CD4-positive, alpha-beta T cell treated with Interleukin-17A for 1 hour (primary cell): Measurements from ENCODE around the gene FAM24A.
"Not testable (repeated sequence)": the region's sequence is repeated elsewhere in the genome, so short reads cannot be mapped to it uniquely, and the experiment has no call there.

Source experiments
- DNase-seq: peaks from one replicate; pipeline ENCODE4 v3.0.0-alpha.2; 2020

Gene FAM24A, protein sequence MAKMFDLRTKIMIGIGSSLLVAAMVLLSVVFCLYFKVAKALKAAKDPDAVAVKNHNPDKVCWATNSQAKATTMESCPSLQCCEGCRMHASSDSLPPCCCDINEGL

DNA sequence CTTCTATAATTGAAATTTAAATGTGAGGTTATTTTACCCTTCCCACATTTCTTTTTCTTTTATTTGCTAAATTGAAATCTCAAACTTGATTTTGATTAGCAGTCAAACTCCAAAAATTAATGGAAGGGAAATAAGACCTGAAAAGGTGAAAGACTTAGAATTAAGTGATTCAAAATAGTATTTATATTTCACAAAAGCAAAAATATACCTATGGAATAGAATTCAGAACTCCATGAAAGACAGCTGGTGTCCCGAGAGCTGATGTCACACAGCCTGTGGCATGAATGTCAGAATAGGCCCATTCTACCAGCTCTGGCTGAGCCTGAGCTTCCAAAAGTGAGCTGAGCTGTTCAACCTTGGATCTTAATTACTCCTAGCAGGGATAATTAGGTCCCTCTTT lies at the start of gene FAM24A:
Gene FAM24A (plus strand): TSS at position 301 of the 400 bp plus-strand sequence. CDS start 1,025 bp downstream, outside the sequence.
- no peak for DNase-seq

DNA sequence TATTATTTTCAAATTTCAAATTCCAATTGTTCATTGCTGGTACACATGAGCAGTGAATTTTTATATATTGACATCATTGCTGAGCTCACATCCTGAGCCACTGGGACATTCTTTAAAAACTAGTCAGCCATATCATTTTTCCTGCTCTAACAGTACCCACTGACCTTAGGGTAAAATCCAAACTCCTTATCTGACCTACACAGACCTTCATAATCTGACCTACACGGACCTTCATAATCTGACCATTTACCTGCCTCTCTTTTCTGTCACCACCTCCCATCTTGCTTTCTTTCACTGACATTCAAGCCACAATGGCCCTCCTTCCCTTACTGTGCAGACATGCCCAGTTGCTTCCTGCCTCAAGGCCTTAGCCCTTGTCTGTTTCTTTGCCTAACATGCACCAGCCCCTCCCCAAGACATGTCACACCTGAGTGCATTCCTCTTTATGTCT lies 48.7 kb upstream of the FAM24A start:
- no peak for DNase-seq

DNA sequence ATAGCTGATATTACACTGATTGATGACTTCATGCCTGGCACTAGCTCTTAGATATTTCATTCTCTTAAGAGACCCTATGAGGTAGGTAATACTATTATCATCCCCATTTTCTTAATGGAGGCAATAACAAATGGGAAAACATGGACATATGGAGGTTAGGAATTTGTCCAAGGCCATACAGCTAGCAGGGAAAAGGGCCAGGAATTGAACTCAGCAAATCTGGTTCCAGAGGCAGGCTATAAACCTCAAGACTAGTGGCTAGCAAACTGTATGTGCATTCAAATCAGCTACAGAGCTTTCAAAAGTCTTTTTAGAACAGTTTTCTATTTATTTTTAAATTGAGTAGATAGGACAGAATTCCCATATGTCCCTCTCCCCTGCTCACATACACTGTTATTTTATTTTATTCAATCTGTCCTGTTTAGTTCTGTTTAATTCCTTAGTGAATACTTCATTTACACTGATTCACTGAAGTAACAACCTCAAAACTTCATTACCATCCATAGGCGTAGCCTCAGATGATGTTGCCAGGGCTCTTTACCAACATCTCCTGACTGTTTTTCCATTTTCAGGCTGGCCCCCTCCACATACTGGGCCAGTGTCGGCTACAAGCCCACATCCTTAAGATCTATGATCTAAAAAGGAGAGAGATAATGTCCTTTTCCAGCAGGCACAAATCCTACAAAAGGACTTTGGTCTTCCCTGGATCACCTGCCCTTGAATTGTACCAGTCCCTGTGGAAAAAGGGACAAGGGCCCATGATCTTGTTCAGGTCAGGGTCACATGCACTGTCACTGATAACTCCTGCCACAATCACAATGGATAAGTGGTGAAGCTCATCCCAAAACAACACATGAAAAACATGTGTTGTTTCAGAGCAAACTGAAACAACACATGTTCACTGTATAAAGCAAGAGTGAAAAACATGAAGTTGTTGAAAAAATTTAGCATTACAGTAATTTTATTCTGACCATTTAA lies 46.9 kb upstream of the FAM24A start:
- no peak for DNase-seq

DNA sequence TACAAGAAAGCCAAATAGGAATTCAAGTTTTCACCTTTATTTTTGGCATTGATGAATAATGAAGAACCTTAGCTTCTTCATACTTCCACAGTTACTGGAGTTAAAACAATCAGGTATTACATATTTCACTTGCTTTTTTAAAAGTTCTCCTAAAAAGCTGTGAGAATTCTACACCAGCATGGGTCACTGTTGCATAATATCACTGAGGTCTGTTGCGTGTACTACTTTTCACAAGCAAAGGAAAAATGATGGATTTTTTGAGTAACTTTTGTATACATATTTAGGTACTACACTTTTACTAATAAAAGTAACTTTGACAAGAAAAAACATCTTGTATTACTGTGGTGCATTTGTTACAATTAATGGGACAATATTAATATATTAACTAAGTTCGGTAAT lies 46.2 kb upstream of the FAM24A start:
- DNase-seq: no peak

DNA sequence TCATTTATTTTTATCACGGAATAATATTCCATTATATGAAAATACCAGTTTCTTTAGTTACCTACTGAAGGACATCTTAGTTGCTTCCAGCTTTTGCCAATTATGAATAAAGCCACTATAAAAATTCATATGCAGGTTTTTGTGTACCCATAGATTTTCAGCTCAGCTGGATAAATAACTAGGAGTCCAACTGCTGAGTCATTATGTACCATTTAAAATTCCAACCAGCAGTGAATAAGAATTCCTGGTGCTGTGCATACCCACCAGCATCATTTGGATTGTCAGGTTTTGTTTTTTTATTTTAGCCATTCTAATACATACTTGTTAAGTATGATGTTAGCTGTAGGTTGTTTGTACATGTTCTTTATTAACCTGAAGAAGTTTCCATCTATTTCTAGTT lies 45.5 kb upstream of the FAM24A start:
- DNase-seq: no peak

DNA sequence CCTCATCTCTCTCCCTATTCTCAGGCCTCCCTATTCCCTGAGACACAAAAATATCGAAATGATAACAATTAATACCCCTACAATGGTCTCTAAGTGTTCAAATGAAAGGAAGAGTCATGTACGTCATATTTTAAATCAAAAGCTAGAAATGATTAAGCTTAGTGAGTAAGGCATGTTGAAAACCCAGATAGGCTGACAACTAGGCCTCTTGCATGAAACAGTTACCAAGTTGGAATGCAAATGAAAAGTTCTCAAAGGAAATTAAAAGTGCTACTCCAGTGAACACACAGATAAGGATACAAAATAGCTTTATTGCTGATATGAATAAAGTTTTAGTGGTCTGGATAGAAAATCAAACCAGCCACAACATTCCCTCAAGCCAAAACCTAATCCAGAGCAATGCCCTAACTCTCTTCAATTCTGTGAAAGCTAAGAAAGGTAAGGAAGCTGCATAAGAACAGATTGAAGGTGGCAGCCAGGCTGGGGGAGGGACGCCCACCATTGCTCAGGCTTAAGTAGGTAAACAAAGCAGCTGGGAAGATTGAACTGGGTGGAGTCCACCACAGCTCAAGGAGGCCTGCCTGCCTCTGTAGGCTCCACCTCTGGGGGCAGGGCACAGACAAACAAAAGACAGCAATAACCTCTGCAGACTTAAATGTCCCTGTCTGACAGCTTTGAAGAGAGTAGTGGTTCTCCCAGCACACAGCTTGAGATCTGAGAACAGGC lies 43.5 kb upstream of the FAM24A start:
- DNase-seq: not testable (repeated sequence)

DNA sequence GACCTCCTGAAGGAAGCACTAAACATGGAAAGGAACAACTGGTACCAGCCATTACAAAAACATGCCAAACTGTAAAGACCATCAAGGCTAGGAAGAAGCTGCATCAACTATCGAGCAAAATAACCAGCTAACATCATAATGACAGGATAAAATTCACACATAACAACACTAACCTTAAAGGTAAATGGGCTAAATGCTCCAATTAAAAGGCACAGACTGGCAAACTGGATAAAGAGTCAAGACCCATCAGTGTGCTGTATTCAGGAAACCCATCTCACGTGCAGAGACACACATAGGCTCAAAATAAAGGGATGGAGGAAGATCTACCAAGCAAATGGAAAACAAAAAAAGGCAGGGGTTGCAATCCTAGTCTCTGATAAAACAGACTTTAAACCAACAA lies 41.6 kb upstream of the FAM24A start:
- DNase-seq: not testable (repeated sequence)

DNA sequence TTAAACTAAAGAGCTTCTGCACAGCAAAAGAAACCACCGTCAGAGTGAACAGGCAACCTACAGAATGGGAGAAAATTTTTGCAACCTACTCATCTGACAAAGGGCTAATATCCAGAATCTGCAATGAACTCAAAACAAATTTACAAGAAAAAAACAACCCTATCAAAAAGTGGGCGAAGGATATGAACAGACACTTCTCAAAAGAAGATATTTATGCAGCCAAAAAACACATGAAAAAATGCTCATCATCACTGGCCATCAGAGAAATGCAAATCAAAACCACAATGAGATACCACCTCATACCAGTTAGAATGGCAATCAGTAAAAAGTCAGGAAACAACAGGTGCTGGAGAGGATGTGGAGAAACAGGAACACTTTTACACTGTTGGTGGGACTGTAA lies 38.5 kb upstream of the FAM24A start:
- not testable (repeated sequence) for DNase-seq

DNA sequence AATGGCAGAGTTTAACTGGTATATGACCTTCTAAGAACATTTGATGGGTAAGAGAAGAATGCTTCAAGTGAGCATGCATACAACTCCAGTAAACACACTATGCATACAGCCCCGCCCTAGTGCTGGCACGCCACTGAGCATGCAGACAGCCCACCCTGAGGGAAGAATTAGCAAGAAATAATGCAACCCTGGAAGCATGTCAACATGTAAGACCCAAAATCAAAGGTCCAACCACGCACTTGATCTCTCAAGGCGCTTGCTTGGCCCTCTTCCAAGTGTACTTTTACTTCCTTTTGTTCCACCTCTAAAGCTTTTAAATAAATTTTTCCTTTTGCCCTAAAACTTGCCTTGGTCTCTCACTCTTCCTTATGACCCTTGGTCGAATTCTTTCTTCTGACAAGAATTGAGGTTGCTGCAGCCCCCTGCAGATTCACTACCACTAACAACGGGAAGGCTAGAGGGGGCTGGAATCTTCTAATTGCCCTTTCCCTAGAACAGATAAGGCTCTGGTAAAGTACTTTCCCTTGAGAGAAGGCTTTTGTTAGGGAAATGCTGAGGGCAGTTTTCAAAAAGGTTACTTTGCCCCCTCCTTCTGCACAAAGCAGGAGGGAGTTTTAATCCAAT lies 34.5 kb upstream of the FAM24A start:
- DNase-seq: no peak

DNA sequence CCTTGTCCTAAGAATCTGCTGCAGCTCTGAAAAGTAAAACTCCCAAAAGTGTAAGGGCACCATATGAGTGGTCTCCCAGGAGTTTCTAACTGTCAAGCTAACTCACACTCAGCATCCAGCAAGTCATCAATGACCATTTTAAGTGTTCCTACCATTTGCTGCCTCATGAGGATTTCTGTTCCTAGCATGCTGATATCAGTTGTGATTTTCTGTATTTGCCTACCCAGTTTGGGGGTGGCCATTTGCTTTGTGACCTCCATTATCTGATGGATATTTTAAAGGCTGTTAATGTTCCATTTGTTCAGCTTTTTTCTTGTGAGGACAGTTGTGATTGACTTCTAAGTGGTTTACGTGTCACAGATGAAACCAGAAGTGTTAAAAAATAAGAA lies 33.9 kb upstream of the FAM24A start:
- no peak for DNase-seq

DNA sequence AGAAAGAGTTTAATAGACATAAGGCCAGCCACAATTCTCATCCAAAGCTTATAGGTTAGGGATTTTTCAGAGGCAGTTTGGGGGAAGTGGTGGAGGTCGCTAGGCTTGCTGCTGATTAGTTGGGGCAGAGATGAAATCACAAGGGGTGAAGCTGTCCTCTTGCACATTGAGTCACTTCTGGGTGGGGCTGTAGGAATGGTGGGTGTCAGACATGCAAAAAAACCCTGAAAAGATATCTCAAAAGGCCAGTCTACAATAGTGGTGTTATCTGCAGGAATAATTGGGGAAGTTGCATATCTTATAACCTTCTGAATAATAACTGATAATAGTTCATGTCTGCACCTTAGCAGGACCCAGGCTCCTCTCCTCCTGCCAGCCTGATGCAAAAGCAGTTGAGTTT lies 33.1 kb upstream of the FAM24A start:
- no peak for DNase-seq

DNA sequence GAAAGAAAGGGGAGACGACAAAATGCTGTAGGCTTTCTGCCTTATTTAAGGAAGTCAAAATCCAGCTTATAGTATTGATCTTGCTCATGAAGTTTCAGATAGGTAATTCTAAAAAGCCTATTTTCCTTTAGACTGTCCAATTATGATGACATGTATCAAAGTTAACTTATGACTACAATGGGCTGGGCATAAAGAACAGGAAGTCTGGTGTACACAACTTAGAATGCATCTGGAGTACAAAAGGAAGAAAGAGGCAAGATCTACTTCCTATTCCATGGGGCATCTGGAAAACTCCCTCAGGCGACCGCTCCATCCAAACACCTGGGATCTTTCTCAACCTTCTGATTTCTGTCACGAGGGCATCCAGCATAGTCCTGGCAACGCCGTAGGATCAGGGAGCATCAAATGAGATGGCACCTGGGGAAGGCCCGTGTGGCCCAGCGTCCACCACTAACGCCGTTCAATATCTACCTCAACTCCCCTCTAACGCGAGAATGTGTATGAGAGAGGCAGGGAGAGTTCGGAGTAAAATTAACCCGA lies 31.5 kb upstream of the FAM24A start:
- DNase-seq: peak; percentile 31

DNA sequence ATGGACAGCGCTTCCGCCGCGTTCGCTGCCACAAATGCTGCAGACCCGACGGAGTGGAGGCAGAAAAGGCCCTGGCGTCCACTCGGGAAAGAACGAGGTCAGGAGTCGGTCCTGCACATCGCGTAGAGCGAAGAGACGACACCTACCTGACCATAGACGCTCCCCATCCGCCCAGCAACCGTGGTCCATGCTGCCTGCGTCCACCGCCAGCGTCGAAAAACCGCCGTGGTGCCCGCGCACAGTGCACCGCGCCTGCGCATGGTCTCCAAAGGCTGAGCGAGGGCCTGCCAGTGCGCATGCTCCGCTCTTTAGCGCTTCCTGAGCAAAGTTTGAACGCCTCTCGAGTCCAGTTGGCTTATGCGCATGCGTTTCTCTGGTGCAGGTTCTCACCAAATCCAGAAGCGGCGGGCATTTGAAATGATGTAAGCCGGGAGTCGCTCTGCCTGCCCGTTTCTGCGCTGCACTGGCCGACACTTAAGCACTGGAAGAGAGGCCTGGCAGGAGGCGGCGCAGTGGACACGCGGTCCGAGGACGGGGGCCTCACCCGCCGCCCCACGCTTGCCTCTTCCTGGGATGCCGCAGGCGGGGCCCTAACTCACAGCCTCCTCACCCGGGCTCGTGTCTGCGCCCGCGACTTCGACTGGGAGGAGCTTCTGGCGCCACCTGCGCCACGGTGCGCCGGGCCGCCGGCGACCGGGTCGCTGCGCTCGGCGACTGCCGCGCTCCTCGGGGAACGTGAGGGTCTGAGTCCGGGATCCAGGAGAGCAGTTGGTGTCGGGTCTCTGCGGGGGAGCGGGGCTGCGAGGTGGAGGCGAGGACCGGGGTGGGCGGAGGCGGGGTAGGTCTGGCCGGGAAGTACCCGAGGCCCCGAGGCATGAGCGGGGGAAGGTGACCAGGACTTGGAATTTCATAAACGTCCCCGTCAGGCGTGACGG lies 30.8 kb upstream of the FAM24A start, which contains the start of gene FAM24B:
Gene FAM24B (minus strand): TSS at position 243 of the 935 bp plus-strand sequence. CDS start 29,066 bp downstream, outside the sequence.
- DNase-seq: peak; percentile 97

DNA sequence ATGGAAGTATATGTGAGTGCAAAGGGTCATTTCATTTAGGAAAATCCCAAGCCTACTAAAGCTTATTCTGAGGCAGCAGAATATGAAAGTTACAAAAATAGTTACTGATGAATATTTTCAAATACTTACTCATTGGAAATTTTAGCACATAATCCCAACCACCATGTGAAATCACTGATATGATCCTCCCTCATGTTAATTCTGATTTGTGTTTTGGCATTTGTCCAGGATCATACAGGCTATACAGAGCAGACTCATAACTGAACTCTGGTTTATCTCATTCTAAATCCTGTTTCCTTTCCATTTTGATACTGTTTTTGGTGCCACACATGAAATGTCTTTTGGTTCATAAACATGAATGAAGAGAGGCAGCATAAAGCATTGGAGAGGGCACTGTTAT lies 27.6 kb upstream of the FAM24A start:
- DNase-seq: no peak

DNA sequence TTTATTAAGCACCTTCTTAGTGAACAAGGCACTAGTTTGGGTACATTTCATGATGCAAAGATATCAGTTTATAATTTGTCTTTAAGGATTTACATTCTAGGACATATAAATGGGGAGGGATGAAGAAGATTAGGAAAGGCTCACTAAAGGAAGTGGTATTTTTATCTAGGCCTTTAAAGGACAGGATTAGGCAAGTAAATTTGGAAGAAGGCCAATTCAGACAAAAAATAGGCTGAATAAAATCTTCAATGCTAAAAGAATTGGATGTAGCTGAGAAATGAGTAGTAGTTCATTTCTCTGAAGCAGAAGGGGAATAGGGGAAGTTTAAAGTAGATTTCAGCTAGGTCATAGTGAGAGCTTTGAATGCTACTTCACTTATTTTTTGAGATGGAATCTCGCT lies 26.2 kb upstream of the FAM24A start:
- no peak for DNase-seq

DNA sequence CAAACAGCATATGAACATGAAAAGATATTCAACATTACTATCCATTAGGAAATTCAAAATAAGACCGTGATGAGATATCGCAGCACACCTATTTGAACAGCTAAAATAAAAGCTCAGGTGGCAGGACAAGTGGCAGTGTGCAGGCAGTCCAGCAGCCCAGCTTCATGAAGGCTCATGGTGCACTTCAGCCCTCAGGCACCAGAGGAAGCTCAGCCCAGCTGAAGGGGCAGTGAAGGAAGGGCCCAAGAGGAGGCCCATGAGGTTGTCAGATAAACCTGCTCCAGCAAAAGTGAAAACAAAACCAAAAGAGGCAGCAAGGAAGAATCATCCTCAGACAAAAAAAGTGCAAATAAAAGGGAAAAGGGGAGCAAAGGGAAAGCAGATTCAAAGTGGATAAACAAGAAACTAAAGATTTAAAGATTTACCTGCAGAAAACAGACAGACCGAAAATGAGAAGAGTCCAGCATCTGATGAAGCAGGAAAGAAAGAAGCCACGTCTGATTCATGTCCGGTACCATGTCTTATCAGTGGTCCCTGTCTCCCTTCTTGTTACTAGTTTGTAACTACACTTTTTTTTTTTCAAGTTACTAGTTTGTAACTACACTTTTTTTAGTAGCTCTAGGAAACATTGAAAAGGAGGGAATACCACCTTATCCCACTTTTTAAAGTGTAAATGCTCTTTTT lies 16.0 kb upstream of the FAM24A start:
- no peak for DNase-seq

DNA sequence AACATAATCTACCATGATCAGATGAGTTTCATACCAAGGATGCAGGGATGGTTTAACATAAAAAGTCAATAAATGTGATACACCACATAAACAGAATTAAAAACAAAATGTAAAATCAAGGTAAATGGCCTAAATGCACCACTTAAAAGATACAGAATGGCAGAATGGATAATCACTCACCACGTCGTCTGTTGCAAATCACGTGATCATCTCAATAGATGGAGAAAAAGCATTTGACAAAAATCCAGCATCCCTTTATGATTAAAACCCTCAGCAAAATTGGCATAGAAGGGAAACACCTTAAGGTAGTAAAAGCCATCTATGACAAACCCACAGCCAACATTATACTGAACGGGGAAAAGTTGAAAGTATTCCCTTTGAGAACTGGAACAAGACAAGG lies 6.5 kb upstream of the FAM24A start:
- DNase-seq: not testable (repeated sequence)

DNA sequence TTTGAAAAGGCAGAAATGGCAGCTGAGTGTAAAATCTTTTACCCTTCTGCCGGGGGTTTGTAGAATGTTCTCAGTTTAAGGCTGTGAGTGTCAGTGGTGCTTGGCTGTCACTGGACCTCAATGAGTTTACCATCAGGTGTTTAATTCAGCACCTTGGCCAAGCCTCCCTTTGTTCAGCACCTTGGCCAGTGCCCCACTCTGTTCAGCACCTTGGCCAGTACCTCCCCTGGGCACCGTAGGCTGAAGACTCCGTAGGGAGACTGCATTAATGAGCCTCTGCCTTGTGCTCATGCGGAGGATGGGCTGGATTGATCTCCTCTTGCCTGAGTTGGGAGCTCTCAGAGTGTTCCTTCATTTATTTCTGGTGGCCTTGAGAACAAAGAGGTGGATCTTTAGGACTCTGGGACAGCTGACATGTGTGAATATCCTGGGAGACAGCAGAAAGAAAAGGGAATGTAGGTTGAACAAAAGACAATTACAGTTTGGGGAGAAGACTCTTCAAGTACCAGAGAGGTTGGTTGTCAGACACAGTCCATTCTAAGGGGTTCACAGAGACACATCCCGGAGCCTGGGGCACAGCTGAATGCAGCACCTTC lies 1.6 kb downstream of the FAM24A start:
- DNase-seq: peak; percentile 38

DNA sequence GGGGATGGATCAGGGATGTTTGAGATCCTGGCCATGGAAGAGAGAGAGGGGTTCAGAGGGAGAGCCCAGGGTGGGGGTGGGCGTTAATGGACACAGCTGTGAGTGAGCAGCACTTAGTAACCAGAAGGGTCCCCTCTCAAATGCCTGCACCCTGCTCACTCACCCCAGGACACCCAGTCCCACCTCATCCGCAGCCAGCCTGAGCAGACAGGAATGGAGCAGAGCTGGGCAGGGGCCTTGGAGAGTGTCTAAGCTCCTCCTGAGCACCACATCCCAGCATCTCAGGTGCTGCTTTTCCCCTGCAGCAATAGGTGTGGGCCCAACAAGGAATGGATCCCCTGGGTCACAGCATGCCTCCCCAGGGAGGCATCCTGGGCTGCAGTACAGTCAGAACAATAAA lies 5.3 kb downstream of the FAM24A start:
- no peak for DNase-seq

DNA sequence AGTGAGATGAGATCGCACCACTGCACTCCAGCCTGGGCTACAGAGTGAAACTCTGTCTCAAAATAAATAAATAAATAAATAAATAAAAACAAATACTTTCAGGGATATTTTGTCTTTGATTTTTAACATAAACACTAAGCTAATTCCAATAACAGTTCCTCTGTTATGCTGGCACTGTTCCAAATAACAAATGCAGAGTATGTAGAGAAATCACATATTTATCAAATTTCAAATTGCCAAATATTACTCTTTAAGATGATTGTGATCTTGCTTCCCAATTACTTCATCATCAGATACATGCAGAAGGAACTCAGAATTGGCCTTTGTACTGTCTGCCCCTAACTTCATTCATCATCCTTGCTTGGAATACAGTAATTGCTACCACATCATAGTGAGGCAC lies 19.7 kb downstream of the FAM24A start:
- no peak for DNase-seq
